Activated CD4-positive, CD25-positive, alpha-beta regulatory T cell (primary cell): ENCODE measurements around the gene SNCB.
"Not testable (repeated sequence)": the region's sequence is repeated elsewhere in the genome, so short reads cannot be mapped to it uniquely, and the experiment has no call there.

Source experiments
- DNase-seq, 4 experiments: peaks; one replicate each; lab custom pipeline; 2025; lab: John Stamatoyannopoulos, UW

SNCB gene

GRCh38 chr5:176599749-176600430 lies 30.4 kb downstream of the SNCB start:
- DNase-seq: not testable (repeated sequence)

- DNase-seq: no peak
These were observed 32.6 kb downstream of the SNCB start for GRCh38 chr5:176597417-176598389.

GRCh38 chr5:176596689-176597416 lies 33.5 kb downstream of the SNCB start:
- peak in 3 of 4 experiments; percentile 40 to 66 (median 66) for DNase-seq

- no peak for DNase-seq
These were observed 34.2 kb downstream of the SNCB start for GRCh38 chr5:176596069-176596644.

- DNase-seq: no peak
These were observed 34.9 kb downstream of the SNCB start for GRCh38 chr5:176595386-176595943.

GRCh38 chr5:176594554-176594953 lies 35.8 kb downstream of the SNCB start:
- no peak for DNase-seq

- DNase-seq: no peak
These were observed 37.0 kb downstream of the SNCB start for GRCh38 chr5:176593273-176593869.

GRCh38 chr5:176592573-176592972 lies 37.8 kb downstream of the SNCB start:
- DNase-seq: no peak

- not testable (repeated sequence) for DNase-seq
These were observed 38.7 kb downstream of the SNCB start for GRCh38 chr5:176591667-176592066.

- DNase-seq: no peak
These were observed 40.2 kb downstream of the SNCB start for GRCh38 chr5:176590035-176590717.

GRCh38 chr5:176589039-176589769 lies 41.1 kb downstream of the SNCB start:
- DNase-seq: no peak

- DNase-seq: no peak
These were observed 42.0 kb downstream of the SNCB start for GRCh38 chr5:176588297-176588696.

GRCh38 chr5:176587398-176587797 lies 42.9 kb downstream of the SNCB start:
- DNase-seq: no peak

GRCh38 chr5:176583076-176583475 lies 47.3 kb downstream of the SNCB start:
- DNase-seq: no peak

GRCh38 chr5:176581361-176581760 lies 49.0 kb downstream of the SNCB start:
- no peak for DNase-seq

GRCh38 chr5:176579323-176579722 lies 51.0 kb downstream of the SNCB start:
- no peak for DNase-seq

- peak in 1 of 4 experiments; percentile 14 for DNase-seq
These were observed 51.9 kb downstream of the SNCB start for GRCh38 chr5:176578391-176578808.

- DNase-seq: no peak
These were observed 52.8 kb downstream of the SNCB start for GRCh38 chr5:176577312-176578176.
